ENCODE measurements around the gene CEP128. TPM values are rescaled to one million over a fixed set of nuclear protein-coding genes. Genes with fewer than 3 reads are reported as not detected.

The CEP128 gene
- polyA plus RNA-seq, 1 donor = 8.0 TPM

GRCh38 chr14:80545935-80546854 is 395.3 kb downstream of the CEP128 start:
- DNase-seq = no peak

GRCh38 chr14:80544366-80544765 is 397.2 kb downstream of the CEP128 start:
- no peak for DNase-seq

- no peak for DNase-seq
Measured at GRCh38 chr14:80543211-80543610, 398.3 kb downstream of the CEP128 start.

GRCh38 chr14:80538633-80539375 is 402.7 kb downstream of the CEP128 start:
- DNase-seq = no peak

GRCh38 chr14:80537626-80538025 is 403.9 kb downstream of the CEP128 start:
- DNase-seq = no peak

- no peak for DNase-seq
Measured at GRCh38 chr14:80536456-80536855, 405.1 kb downstream of the CEP128 start.

GRCh38 chr14:80535171-80535570 is 406.4 kb downstream of the CEP128 start:
- no peak for DNase-seq

- no peak for DNase-seq
Measured at GRCh38 chr14:80523518-80524117, 417.9 kb downstream of the CEP128 start.

- DNase-seq = no peak
Measured at GRCh38 chr14:80522936-80523335, 418.6 kb downstream of the CEP128 start.

GRCh38 chr14:80522411-80522810 is 419.1 kb downstream of the CEP128 start:
- DNase-seq = no peak

GRCh38 chr14:80521456-80521855 is 420.1 kb downstream of the CEP128 start:
- DNase-seq = no peak

GRCh38 chr14:80519002-80519401 is 422.5 kb downstream of the CEP128 start:
- DNase-seq = no peak

- DNase-seq = no peak
Measured at GRCh38 chr14:80518173-80518572, 423.4 kb downstream of the CEP128 start.

- no peak for DNase-seq
Measured at GRCh38 chr14:80507292-80507869, 434.2 kb downstream of the CEP128 start.

GRCh38 chr14:80504781-80505180 is 436.8 kb downstream of the CEP128 start:
- DNase-seq = no peak

- no peak for DNase-seq
Measured at GRCh38 chr14:80498533-80498932, 443.0 kb downstream of the CEP128 start.

- DNase-seq = no peak
Measured at GRCh38 chr14:80496090-80496489, 445.4 kb downstream of the CEP128 start.

- DNase-seq = no peak
Measured at GRCh38 chr14:80494769-80495168, 446.8 kb downstream of the CEP128 start.

GRCh38 chr14:80493620-80494019 is 447.9 kb downstream of the CEP128 start:
- no peak for DNase-seq

- no peak for DNase-seq
Measured at GRCh38 chr14:80491650-80492049, 449.9 kb downstream of the CEP128 start.

- no peak for DNase-seq
Measured at GRCh38 chr14:80491131-80491530, 450.4 kb downstream of the CEP128 start.

GRCh38 chr14:80489513-80489912 is 452.0 kb downstream of the CEP128 start:
- DNase-seq = no peak

Data from left kidney (tissue), 2 donors.